K562 (cell line): Measurements from ENCODE around the gene ARPC1A. TPM values are rescaled to one million over a fixed set of nuclear protein-coding genes. Genes with fewer than 3 reads are reported as not detected.

Source experiments
- CEBPZ ChIP-seq: fragments of 150-350 bp; IDR thresholded peaks from 2 replicates; pipeline ENCODE4 v1.6.1; 2014; ENCODE audit warnings: low read depth, mild to moderate bottlenecking, low read length, borderline replicate concordance
- DEAF1 ChIP-seq: fragments of 450-650 bp; formaldehyde crosslinking; IDR thresholded peaks from 2 replicates; pipeline ENCODE4 v1.4.0; 2020; ENCODE audit warnings: mild to moderate bottlenecking, moderate library complexity
- E2F5 ChIP-seq: sonication (generic); formaldehyde crosslinking; IDR thresholded peaks from 2 replicates; pipeline ENCODE4 v1.8.0; 2022; ENCODE audit warnings: mild to moderate bottlenecking, missing genetic modification reagents
- EHMT2 ChIP-seq: fragments of 450-650 bp; IDR thresholded peaks from 2 replicates; pipeline ENCODE4 v1.6.1; 2018; ENCODE audit warnings: antibody characterized with exemption
- HIVEP1 ChIP-seq: fragments of 250-450 bp; sonication (Bioruptor Pico); IDR thresholded peaks from 2 replicates; pipeline ENCODE4 v1.4.0; 2020; ENCODE audit warnings: mild to moderate bottlenecking
- HSF4 ChIP-seq: fragments of 250-450 bp; sonication (Bioruptor Pico); IDR thresholded peaks from 2 replicates; pipeline ENCODE4 v2.1.2; 2022; ENCODE audit warnings: mild to moderate bottlenecking, moderate library complexity, borderline replicate concordance
- KAT2B ChIP-seq: IDR thresholded peaks from one replicate; pipeline ENCODE4 v1.6.1; 2012; ENCODE audit warnings: low read depth, mild to moderate bottlenecking, control low read depth, inconsistent platforms, low read length, moderate library complexity
- MED1 ChIP-seq: sonication (generic); formaldehyde crosslinking; IDR thresholded peaks from 2 replicates; pipeline ENCODE4 v1.8.1; 2023; ENCODE audit warnings: missing genetic modification reagents, borderline replicate concordance
- MTA3 ChIP-seq: fragments of 450-650 bp; formaldehyde crosslinking; IDR thresholded peaks from 2 replicates; pipeline ENCODE4 v1.6.1; 2017; ENCODE audit warnings: mild to moderate bottlenecking, borderline replicate concordance
- NBN ChIP-seq: fragments of 450-650 bp; IDR thresholded peaks from 2 replicates; pipeline ENCODE4 v1.6.1; 2016; ENCODE audit warnings: low read depth, mild to moderate bottlenecking
- RBM39 ChIP-seq: fragments of 200-400 bp; formaldehyde crosslinking; optimal IDR thresholded peaks from 2 replicates; pipeline ENCODE3; 2018; ENCODE audit warnings: low read depth, low read length
- SOX6 ChIP-seq: fragments of 450-650 bp; IDR thresholded peaks from 2 replicates; pipeline ENCODE4 v1.6.1; 2014; ENCODE audit warnings: mild to moderate bottlenecking
- SRSF1 ChIP-seq: fragments of 200-400 bp; formaldehyde crosslinking; IDR thresholded peaks from 2 replicates; pipeline ENCODE4 v1.6.1; 2017; ENCODE audit warnings: mild to moderate bottlenecking, low read depth, low read length, moderate library complexity
- SRSF9 ChIP-seq: fragments of 200-400 bp; formaldehyde crosslinking; IDR thresholded peaks from 2 replicates; pipeline ENCODE4 v1.6.1; 2017; ENCODE audit warnings: low read depth, low read length, borderline replicate concordance
- TBP ChIP-seq: optimal IDR thresholded peaks from 2 replicates; pipeline ENCODE3; 2011; ENCODE audit warnings: low read depth, low read length, improper control_type of control experiment
- TRIM24 ChIP-seq, 2 experiments: fragments of 450-650 bp; IDR thresholded peaks; 2 replicates each; pipeline ENCODE4 v1.6.1; 2016
- TSHZ1 ChIP-seq: fragments of 250-450 bp; sonication (Bioruptor Pico); IDR thresholded peaks from 2 replicates; pipeline ENCODE4 v1.4.0; 2020; ENCODE audit warnings: mild to moderate bottlenecking, moderate library complexity
- WHSC1 ChIP-seq: IDR thresholded peaks from one replicate; pipeline ENCODE4 v1.6.1; 2012; ENCODE audit warnings: low read length, control low read depth, inconsistent platforms
- ZNF316 ChIP-seq: fragments of 450-650 bp; IDR thresholded peaks from 2 replicates; pipeline ENCODE4 v1.6.1; 2016
- polyA plus RNA-seq, 8 experiments: library from polyadenylated mRNA; depleted of rRNA in 4 of 8; stranded (reverse) in 5 of 8; unstranded in 3 of 8; fragments of >200 nt; fragmentation: Nextera tagmentation in 2 of 8; fragmentation: Illumina TruSeq in 1 of 8; extraction: Ambion mirVana in 2 of 8; extraction: Trizol in 1 of 8; gene quantifications; 2 replicates each; pipeline versions ENCODE4 v1.2.1 to v1.2.3, GENCODE V29; 2011 to 2014; ENCODE audit warnings: inconsistent platforms in 1 of 8, missing spikeins in 1 of 8
- total RNA-seq, 7 experiments: library from RNA; depleted of rRNA in 6 of 7; stranded (reverse); fragments of >200 nt in 6 of 7; fragmentation: Illumina TruSeq in 2 of 7; extraction: Trizol in 2 of 7; gene quantifications; 2 replicates each; pipeline versions ENCODE4 v1.2.1 to v1.2.3, GENCODE V29; 2011 to 2021; ENCODE audit warnings: low replicate concordance in 1 of 7

ARPC1A gene
- total and polyA plus RNA-seq, 9 of the 15 experiments (the other 6 are each of a cell fraction or from before 2014, with no cell fraction given), result 39.5 to 151 (median 86.1) TPM

GRCh38 chr7:99409192-99409572 lies 83.5 kb downstream of the ARPC1A start (continued):
- TF ChIP-seq TSHZ1, result no peak
- TF ChIP-seq EHMT2, result no peak
- TF ChIP-seq ZNF316, result peak; percentile 26; the same call in 1 of the 2 replicates
- no peak for TF ChIP-seq RBM39
- no peak for TF ChIP-seq WHSC1
- TF ChIP-seq DEAF1, result no peak
- no peak for TF ChIP-seq TBP
- TF ChIP-seq CEBPZ, result no peak
- TF ChIP-seq MED1 (CRISPR knock-in tag), result no peak
- no peak for TF ChIP-seq HSF4
- TF ChIP-seq MTA3, result no peak
- no peak for TF ChIP-seq KAT2B
- peak; percentile 15; the same call in 1 of the 2 replicates for TF ChIP-seq NBN
- TF ChIP-seq SOX6, result no peak
- TF ChIP-seq SRSF1, result no peak
- TF ChIP-seq TRIM24 (IDR thresholded peaks at IDR 0.05), result no peak
- TF ChIP-seq HIVEP1 (CRISPR knock-in tag), result no peak
- TF ChIP-seq SRSF9, result no peak
- no peak for TF ChIP-seq E2F5 (CRISPR knock-in tag)
